Gastrocnemius medialis (tissue), 4 donors: ENCODE results near the gene RPS29.
"Not testable (repeated sequence)": the region's sequence is repeated elsewhere in the genome, so short reads cannot be mapped to it uniquely, and the experiment has no call there.

Experiments
- POLR2A ChIP-seq, 2 donors: fragments of 450-650 bp; IDR thresholded peaks; one replicate each; pipeline ENCODE4 v1.6.1; 2017; ENCODE audit warnings: antibody characterized with exemption in 2 of 2, mild to moderate bottlenecking in 2 of 2, moderate library complexity in 2 of 2
- TF ChIP-seq, protein P1 (sequence below), 5 experiments: fragments of 450-650 bp in 3 of 5; fragments of 200-600 bp in 2 of 5; sonication (generic) in 2 of 5; IDR thresholded peaks in 4 of 5; conservative IDR thresholded peaks in 1 of 5; 1 replicate in 4 of 5; 2 replicates in 1 of 5; pipeline ENCODE4 v1.5.1; 2016 to 2019; ENCODE audit warnings: antibody characterized with exemption in 5 of 5, mild to moderate bottlenecking in 3 of 5, moderate library complexity in 3 of 5

DNA sequence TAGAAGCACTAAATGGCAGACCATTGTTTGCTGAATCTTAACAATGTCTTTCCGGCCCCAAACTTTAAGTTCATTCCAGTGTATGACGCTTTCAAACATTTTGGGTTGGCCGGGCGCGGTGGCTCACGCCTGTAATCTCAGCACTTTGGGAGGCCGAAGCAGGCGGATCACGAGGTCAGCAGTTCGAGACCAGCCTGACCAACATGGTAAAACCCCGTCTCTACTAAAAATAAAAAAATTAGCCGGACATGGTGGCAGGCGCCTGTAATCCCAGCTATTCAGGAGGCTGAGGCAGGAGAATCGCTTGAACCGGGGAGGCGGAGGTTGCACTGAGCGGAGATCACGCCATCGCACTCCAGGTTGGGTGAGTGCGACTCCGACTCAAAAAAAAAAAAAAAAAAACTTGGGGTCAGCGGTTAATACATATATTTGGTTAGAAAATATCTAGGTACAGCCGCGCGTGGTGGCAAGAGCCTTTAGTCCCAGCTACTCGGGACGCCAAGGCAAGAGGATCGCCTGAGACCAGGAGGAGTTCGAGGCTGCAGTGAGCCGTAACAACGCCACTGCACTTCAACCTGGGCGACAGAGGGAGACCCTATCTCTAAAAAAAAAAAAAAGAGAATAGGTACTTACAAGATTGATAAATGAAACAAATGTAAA lies 1.1 kb downstream of the RPS29 start:
- TF ChIP-seq POLR2A (IDR thresholded peaks at IDR 0.05): not testable (repeated sequence)
- TF ChIP-seq, protein P1, sequence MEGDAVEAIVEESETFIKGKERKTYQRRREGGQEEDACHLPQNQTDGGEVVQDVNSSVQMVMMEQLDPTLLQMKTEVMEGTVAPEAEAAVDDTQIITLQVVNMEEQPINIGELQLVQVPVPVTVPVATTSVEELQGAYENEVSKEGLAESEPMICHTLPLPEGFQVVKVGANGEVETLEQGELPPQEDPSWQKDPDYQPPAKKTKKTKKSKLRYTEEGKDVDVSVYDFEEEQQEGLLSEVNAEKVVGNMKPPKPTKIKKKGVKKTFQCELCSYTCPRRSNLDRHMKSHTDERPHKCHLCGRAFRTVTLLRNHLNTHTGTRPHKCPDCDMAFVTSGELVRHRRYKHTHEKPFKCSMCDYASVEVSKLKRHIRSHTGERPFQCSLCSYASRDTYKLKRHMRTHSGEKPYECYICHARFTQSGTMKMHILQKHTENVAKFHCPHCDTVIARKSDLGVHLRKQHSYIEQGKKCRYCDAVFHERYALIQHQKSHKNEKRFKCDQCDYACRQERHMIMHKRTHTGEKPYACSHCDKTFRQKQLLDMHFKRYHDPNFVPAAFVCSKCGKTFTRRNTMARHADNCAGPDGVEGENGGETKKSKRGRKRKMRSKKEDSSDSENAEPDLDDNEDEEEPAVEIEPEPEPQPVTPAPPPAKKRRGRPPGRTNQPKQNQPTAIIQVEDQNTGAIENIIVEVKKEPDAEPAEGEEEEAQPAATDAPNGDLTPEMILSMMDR (IDR thresholded peaks at IDR 0.05 in 4 of 5, conservative IDR thresholded peaks at IDR 0.05 in 1 of 5): not testable (repeated sequence)
